COLO668 (cell line): ENCODE measurements around the gene RARRES1.
"Not testable (repeated sequence)": the region's sequence is repeated elsewhere in the genome, so short reads cannot be mapped to it uniquely, and the experiment has no call there.

ENCODE experiments used
- DNase-seq: peaks from one replicate; lab custom pipeline; 2025; ENCODE audit not compliant: unreplicated experiment; lab: John Stamatoyannopoulos, UW

The RARRES1 gene

DNA sequence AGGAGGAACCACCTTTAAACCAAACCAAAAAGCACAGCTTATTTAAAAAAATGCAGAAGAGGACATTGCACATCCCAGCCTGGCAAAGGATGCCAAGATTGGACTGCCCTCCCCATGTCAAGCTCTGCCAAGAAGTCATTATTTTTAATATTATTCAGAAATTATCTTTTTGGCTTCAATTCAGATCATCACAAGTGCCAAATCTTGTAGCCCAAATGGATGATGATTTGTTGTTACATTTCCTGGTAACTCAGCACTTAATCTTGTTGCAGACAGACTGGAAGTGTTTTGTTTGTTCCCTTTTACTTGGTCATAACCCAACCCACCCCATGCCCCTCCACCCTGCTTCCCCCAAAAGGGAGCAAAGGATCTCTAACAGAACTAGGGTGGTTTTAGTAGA, 31.7 kb downstream of the RARRES1 start:
- no peak for DNase-seq

DNA sequence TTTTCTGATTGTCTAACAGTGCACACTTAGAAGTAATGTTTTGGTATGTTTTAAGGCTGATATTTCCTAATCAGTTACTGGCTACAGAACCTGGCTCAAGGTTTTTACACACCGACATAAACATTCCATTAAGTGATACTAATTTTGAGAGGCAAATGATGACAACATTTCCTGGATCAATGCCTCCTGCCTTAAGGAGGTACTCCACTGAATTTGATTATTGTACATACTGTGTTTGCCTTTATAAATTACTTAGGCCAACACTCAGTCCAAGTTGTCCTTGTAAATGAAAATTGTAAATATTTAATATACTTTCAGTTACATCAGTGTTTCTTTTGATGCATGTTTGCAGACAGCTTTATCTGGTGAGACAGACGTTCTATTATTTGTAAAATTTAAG, 35.6 kb downstream of the RARRES1 start:
- DNase-seq = no peak

DNA sequence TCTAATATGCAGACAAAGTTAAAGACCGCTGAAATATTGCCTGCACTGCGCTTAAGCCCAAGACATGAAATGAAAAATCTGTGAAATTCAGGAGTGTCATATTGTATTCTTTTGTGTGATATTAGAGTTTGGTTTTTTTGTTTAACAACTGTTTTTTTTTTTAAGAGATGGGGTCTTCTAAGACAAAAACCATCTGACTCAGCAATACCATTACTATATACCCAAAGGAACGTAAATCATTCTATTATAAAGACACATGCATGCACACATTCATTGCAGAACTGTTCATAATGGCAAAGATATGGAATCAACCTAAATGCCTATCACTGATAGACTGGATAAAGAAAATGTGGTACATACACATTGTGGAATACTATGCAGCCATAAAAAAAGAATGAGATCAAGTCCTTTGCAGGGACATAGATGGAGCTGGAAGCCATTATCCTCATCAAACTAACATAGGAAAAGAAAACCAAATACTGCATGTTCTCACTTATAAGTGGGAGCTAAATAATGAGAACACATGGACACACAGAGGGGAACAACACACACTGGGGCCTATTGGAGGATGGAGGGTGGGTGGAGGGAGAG, 38.3 kb downstream of the RARRES1 start:
- DNase-seq = not testable (repeated sequence)

DNA sequence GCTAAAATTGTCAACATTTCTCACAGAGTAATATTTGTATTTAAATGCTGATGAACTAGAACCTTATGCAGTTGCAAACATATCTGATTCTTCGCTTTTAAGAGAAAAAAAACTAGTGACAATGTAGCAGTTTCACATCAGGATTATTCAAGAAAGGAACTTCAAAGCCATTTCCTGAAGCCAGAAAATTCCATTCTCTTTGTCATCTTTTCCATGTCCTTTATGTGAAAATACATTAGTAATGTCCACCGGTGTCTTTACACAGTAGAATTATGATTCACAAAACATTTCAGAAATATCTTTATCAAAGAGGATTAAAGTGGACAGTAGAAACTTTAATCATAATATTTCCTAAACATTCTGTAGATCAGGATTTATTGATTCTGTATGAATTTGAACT, 47.1 kb downstream of the RARRES1 start:
- DNase-seq = no peak

DNA sequence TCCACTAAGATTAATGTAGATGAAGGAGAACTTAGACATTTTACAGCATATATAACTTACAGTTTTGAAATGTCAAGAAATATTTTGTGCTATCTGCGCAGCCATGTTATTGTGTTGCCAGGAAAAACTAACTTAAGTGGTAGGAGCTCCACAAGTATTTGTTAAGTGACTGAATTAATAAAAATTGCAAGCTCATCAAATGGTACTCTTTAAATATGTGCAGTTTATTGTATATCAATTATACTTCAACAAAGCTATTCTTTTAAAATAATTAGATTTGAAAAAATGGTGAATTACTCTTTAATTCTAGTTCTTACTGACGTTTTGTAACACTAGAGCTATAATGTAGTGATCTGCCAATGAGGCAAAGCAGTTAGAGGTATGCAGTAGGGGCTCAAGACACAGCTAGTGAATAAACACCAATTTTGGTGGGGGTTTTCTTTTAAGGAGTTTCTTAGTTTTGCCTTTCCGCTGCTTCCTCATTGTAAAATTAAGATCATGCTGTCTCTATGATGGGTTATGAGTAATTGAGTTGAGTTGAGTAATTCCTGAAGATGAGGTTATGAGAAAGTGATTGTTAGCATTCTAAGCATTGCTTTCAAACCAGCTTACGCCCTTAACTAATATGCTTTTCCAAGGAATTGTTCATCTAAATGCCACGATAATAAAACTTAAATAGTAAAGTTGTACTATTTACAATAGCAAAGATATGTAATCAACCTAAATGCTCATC, 48.9 kb downstream of the RARRES1 start:
- DNase-seq = no peak

DNA sequence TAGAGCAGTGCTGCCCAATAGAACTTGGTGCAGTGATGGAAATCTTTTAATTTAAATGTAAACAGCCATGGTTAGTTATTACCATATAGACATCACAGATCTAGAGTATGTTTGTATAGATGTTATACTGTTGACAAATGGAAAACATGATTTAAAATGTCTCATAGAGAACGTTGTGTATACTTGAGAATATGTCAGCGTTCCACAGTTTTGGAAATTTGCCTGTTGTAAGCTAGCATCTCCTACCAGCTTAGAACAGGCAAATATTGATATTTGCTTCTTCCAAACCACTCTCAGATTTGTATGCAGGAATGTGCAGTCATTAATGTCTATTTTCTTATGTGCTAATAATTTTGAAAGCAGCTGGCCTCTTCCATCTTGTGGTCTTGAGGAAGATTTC, 51.4 kb downstream of the RARRES1 start:
- no peak for DNase-seq

DNA sequence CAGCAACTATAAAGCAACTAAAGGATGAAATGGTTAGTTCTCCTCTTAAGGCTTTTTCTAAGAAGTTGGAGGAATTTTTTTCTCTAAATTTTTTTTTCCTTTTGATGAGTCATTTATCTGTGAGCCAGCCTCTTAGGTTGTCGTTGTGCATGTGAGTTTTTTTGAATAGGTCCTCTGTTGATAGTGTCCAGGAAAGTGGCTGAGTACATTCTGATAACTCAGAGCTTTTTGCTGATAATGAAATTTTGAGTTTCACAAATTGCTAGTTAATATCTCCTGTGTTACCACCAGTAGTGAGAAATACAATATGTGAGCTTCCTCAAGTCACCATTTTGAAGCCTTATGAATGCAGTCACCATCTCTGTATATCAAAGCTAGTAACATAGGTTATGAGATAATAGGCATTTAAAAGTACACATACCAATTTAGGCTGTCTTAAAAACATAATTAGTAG, 52.7 kb downstream of the RARRES1 start:
- no peak for DNase-seq

DNA sequence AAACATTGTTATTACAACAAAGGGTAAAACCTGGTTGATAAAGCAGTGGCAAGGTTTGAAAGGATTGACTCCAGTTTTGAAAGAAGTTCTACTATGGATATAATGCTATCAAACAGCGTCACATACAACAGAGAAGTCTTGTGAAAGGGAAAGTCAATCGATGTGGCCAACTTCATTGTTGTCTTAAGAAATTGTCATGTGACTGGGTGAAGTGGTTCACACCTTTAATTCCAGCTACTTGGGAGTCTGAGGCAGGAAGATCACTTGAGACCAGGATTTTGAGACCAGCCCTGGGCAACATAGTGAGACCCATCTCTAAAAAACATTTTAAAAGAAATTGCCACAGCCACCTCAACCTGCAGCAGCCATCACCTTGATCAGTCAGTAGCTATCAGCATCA, 53.6 kb downstream of the RARRES1 start:
- DNase-seq = no peak

DNA sequence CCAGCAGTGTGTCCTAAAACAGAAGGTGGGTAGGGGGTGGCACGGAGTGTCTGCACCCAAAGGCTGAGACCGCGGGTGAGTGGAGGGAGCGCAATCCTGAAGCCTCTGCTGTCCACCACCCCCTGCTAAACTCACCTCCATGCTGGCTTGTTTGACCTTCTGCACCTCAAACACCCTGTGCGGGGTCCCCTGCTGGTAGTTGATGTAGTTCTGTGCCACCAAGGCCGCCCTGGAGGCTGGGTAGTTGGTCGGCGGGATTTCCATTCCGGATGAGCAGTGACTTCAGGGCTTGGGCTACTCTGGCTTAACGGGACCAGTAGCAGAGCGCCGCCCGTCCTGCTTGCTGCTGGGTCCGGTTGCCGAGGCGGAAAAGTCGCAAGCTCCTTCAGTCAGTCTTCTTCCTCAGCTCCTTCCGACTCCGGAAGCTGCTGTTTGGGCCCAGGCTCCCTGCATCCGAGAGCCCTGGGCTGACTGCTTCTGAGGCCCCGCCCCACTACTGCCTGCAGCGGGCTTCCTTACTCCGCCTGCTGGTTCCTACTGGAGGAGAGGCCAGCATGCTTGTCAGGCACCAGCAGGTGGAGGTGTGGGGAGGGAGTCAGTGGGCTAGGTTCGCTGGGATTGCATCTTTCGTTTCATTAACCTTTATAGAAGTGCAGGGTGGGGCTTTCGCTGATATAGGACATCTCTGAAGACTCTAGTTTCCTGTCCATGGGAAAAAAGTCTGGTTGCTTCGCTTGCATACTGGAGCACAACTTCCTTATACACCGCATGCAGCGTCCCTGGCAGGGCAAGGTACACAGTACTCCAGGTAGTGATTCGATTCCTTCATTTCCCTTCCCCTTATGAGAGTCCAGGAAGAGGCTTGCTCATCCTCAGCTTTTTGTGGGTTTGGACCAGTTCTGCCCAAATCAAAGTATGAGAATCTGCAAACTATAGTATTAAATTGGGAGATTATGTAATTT, 59.8 kb downstream of the RARRES1 start, which contains the start of gene LXN:
Gene LXN, minus strand, starts transcription at position 434 of the 962 bp plus-strand sequence. Its CDS starts 170 bp downstream, at position 264.
- no peak for DNase-seq

DNA sequence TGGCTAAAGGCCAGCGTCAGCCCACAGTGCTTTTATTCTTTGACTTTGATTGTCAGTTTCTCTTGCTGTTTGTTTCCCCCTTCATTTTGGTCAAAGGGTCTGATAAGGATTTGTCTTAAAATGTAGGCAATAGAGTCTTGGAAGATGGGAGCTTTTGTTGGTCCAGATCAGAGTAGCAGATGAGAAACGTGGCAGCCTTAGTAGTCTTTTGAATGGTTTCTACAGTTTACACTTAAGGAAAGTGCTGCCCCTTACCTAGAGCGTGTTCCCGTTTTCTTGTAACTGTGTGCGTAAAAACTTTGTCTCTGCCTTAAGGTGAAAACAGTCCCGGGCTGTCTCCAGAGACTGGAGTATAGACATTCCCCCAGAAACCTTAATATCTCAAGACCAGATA, 60.4 kb downstream of the RARRES1 start:
- no peak for DNase-seq

DNA sequence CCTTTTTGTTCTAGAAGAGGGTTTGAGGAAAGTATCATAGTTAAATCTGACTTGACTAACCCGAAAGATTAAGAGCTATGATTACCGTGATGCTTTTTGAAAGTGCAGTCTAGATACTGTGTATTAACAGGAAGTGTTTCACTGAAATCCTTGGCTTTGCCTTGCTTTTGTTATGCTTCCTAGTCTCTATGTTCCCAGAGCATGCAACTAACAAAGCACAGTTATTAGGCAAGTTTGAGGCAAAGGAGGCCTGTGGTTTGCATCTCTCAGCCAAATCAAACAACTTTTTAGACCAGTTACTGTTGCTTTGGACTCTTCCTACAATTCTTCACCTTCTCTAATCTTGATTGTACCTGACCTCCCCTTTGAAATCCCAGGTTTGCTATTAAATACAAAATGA, 63.8 kb downstream of the RARRES1 start:
- DNase-seq = no peak

DNA sequence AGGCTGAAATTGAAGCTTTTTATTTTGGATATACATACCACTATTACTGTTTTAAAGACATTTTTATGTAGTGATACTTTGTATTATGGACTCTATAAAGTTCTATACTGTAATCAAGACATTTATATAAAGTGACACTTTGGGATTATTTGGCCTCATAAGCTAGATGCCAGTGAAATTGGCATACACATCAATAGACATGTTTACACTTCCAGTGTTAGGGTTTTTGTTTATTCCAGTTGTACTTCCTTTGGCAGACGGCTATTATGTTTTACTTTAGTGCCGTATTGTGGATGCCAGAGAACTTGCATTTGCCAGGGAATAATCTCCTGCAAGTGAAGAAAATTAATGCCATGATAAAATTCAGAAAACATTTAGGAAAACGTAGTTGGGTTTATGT, 65.8 kb downstream of the RARRES1 start:
- DNase-seq = no peak

DNA sequence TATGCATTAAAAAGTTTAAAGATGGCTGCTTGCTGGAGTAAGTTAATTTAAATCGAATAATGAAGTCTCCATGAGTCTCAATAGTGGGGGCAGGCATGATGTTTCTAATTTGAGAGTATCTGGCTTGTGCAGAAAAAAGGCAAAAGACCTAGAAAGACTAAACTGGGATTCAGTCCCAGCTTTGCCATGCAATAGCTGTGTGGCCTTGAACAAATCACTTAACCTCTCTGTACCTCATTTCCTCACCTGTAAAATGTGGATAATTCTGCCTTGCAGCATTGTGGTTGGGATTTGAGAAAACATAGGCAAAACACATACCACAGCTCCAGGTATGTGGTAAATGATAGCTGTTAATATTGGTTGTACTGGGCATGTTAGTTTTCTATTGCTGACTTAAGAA, 68.4 kb downstream of the RARRES1 start:
- DNase-seq = no peak

DNA sequence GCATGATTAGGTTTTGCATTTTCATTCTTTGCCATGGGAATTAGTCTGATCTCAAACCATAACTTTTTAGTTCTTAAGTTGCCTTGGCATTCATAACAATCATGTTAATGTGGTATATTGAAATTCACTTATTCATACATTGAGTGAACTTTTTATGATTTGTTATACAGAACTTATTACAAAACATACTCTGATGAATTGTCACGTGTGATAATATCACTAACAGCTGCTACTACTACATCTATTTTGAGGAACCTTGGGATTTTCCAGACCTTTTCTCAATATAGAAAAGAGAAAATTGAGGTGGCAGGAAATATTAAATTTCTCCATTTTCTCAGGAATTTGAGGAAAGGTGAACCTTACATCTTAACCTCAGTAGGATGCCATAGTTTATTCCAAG, 69.0 kb downstream of the RARRES1 start:
- DNase-seq = no peak

DNA sequence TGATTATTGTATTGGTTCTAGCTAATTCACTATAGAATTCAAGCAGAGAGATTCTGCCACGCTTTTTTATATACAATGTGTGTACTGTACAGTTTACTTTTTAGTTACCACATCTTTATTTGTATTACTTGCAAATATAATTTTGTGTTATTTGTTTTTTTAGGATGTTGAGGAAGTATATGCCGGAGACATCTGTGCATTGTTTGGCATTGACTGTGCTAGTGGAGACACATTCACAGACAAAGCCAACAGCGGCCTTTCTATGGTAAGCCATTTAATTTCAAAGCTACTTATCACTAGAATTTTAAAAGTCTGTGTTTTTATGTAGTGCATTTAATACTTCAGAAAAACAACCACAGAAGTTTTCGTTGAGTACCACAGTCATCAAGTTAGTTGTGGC, 71.5 kb downstream of the RARRES1 start:
- no peak for DNase-seq

DNA sequence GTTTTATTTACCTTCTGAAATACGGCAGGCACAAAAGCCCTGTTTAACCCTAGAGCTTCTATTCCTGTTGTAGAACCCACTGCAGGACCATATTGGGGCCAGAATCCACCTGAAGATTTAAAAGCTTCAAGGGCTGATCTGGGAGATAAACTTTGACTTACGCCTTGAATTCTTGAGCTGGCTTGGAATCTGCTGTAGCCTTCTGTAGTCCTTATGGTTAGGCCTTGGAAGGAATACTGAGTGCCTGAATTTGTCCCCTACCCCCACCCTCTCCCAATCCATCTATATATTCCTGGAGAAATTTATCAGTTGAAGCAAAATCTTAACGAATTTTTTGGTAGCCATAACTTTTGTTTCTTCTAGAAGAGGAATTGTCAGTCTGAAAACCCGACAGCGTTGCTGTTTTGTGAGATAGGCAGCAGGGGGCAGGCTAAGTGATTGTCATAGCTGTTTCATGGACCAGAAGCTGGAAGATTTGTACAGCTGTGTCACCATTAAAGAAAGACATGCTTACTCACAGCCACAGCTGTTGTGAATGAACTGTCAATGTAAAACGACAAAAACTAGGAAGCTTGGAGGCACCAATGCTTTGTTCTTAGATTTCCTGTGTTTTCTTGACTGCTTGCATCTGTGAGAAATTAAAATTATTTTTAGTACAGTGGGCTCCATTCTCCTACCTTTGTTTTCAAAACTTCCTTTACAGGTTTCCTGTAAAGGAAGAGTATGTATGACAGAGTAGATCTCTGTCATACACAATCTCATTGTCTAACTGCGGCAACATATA, 72.6 kb downstream of the RARRES1 start:
- DNase-seq = peak; percentile 4

DNA sequence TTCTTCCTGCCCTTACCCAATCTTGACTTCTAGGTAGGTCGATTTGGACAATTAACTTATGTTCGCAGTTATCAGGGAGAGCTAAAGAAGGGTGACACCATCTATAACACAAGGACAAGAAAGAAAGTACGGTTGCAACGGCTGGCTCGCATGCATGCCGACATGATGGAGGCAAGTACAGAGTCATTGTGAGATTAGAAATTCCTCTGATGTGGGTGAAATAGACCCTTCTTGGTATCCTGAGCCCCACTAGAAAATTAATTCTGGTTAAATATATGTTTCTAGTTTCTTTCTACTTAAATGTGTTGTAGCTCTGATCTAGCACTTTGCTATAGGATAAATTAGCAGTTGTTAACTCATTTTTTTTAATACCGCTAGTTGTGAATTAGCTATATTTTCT, 73.4 kb downstream of the RARRES1 start:
- DNase-seq = no peak

DNA sequence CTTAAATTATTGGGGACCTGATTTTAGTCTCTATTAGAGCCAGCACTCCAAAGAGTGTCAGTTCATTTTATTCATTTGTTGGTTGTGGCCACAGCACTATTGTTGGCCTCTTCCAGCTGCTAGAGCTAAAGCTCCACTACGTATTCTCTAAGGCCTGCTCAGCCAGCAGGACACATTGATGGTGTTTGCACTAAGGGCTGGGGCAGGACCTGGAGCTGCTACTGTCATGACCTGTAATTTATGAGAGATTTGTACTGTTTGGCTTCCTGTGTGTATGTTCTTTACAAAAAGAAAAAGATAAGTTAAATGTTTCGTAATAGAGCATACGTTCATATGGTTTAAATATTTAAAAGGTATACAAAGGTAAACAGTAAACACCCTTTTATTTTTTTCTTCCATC, 79.8 kb downstream of the RARRES1 start:
- no peak for DNase-seq

DNA sequence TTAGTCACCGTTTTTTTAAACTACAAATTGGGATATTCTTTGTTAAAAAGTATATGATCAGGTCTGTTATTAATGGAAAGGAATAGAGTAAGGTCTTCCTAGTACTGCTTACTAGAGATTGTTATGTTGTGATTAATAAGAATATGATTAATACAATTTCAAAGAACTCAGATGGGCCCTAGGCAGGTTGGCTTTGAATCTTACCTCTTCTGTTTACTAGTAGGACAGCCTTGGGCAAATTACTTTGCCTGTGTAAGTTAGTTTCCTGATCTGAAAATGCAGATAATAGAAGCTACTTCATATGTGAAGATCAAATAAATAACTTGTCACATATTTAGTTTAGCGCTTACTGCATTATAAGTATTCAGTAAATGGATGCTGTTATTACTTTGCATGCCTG, 81.1 kb downstream of the RARRES1 start:
- no peak for DNase-seq

DNA sequence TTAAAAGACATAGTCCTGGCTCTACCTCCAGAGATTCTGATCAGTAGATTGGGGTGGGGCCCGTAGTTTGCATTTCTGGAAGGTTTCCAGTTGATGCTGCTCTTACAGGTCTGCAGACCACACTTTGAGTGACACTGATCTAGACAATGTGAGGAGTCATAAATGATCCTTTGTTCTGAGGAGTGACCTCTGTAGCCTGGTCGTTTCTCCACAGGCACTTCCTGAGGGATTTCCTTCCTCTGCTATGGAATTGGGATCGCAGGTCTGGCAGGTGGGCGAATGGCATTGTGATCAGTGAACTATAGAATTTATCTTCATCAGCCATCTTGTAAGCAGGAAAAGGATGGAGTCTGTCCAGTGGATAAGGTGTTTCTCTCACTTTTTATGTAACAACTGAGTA, 82.5 kb downstream of the RARRES1 start:
- no peak for DNase-seq
